ENCODE measurements around the gene HOXD12. TPM values are rescaled to one million over a fixed set of nuclear protein-coding genes. Genes with fewer than 3 reads are reported as not detected.

The HOXD12 gene
- polyA plus RNA-seq, 1 donor (not counting 4 experiments of a cell fraction or from before 2014, with no cell fraction given), result not detected

- H3K9ac ChIP-seq (ENCODE audit: control insufficient read depth, extremely low read depth, insufficient read depth, low read length), result no peak overlapping the region
- H3K9me3 ChIP-seq (ENCODE audit: control insufficient read depth, low read depth, low read length), result no peaks in the 10 kb centered on the region
- H3K9me1 ChIP-seq (ENCODE audit: control insufficient read depth, extremely low read depth, insufficient read depth, low read length), result no peaks in the 10 kb centered on the region
- FAIRE-seq (no peak), DNase-seq (ENCODE audit: low read depth, low spot score) (no peak)
- no peak overlapping the region for H2AFZ ChIP-seq (ENCODE audit: control insufficient read depth, low read length)
- TF ChIP-seq, protein P1, sequence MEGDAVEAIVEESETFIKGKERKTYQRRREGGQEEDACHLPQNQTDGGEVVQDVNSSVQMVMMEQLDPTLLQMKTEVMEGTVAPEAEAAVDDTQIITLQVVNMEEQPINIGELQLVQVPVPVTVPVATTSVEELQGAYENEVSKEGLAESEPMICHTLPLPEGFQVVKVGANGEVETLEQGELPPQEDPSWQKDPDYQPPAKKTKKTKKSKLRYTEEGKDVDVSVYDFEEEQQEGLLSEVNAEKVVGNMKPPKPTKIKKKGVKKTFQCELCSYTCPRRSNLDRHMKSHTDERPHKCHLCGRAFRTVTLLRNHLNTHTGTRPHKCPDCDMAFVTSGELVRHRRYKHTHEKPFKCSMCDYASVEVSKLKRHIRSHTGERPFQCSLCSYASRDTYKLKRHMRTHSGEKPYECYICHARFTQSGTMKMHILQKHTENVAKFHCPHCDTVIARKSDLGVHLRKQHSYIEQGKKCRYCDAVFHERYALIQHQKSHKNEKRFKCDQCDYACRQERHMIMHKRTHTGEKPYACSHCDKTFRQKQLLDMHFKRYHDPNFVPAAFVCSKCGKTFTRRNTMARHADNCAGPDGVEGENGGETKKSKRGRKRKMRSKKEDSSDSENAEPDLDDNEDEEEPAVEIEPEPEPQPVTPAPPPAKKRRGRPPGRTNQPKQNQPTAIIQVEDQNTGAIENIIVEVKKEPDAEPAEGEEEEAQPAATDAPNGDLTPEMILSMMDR (optimal IDR thresholded peaks at IDR 0.05 in 1 of 3, IDR thresholded peaks at IDR 0.05 in 1 of 3, conservative IDR thresholded peaks at IDR 0.05 in 1 of 3; ENCODE audit: extremely low read depth in 1 of 3, insufficient read depth in 2 of 3, low read length in 3 of 3), result no peak
- TF ChIP-seq EZH2 (IDR thresholded peaks at IDR 0.05; ENCODE audit: low read length), result no peak
- H3K36me3 ChIP-seq (ENCODE audit: control insufficient read depth in 2 of 2, extremely low read depth in 1 of 2, insufficient read depth in 2 of 2, low read length in 2 of 2), result no peaks in the 10 kb centered on the region
- H3K27ac ChIP-seq (ENCODE audit: control insufficient read depth, insufficient read depth, low read length), result no peak overlapping the region
- H3K27me3 ChIP-seq (ENCODE audit: control insufficient read depth, extremely low read depth, insufficient read depth, low read length), result peaks cover 80% of the 10 kb centered on the region
- no peak overlapping the region for H3K4me3 ChIP-seq (ENCODE audit: control insufficient read depth in 2 of 3, extremely low read depth in 1 of 3, insufficient read depth in 2 of 3, low read depth in 1 of 3, low read length in 3 of 3)
- no peaks in the 10 kb centered on the region for H4K20me1 ChIP-seq (ENCODE audit: control insufficient read depth, extremely low read depth, insufficient read depth, low read length)
- no peaks in the 10 kb centered on the region for H3K4me1 ChIP-seq (ENCODE audit: control insufficient read depth, extremely low read depth, insufficient read depth, low read length)
- dilution Hi-C loops (cut with MboI; ENCODE audit: extremely low pct_ligation_motif_present, low sequenced_read_pairs), result no loop called here
- no peak overlapping the region for H3K4me2 ChIP-seq (ENCODE audit: control insufficient read depth, extremely low read depth, insufficient read depth, low read depth, low read length)
- no peaks in the 10 kb centered on the region for H3K79me2 ChIP-seq (ENCODE audit: control insufficient read depth, insufficient read depth, low read length)
Measured at GRCh38 chr2:176147210-176147799, 47.7 kb downstream of the HOXD12 start.

DNA sequence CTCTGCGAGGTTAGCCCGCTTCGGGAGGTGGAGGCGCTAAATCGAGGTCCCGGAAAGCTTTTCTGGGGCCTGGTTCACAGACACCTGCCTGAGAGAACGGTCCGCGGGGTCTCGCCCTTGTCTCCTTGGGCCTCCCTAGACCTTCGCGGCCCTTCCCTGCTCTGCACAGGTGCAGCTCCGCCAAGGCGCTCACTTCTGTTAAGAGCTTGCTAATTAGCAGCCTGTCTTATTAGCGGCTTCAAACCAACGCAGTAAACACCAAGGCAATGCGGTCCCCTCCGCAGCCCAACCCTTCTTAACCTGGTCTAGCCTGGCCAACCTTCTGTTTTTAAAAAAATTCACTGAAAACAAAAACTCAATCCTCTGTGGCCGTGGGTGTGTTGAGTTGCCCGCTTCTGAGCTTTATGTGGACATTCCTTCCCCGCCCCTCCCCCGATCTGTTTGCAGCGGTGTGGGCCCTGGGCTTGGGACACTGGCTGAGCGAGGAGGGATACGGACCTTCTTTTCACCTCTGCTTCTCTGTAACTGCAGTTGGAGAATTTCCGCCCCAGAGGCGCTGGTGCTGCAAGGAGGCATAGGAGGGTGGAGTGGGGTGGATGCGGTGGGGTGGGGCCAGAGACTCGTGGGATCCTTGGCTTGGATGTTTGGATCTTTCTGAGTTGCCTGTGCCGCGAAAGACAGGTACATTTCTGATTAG, 48.4 kb downstream of the HOXD12 start:
- H3K4me1 ChIP-seq (ENCODE audit: control insufficient read depth, extremely low read depth, insufficient read depth, low read length), result no peaks in the 10 kb centered on the region
- no peak overlapping the region for H3K4me2 ChIP-seq (ENCODE audit: control insufficient read depth, extremely low read depth, insufficient read depth, low read depth, low read length)
- no peaks in the 10 kb centered on the region for H3K79me2 ChIP-seq (ENCODE audit: control insufficient read depth, insufficient read depth, low read length)
- no peaks in the 10 kb centered on the region for H3K9me1 ChIP-seq (ENCODE audit: control insufficient read depth, extremely low read depth, insufficient read depth, low read length)
- H3K9ac ChIP-seq (ENCODE audit: control insufficient read depth, extremely low read depth, insufficient read depth, low read length), result no peak overlapping the region
- DNase-seq (ENCODE audit: low read depth, low spot score), result no peak
- H2AFZ ChIP-seq (ENCODE audit: control insufficient read depth, low read length), result no peak overlapping the region
- TF ChIP-seq, protein P1 (optimal IDR thresholded peaks at IDR 0.05 in 1 of 3, IDR thresholded peaks at IDR 0.05 in 1 of 3, conservative IDR thresholded peaks at IDR 0.05 in 1 of 3; ENCODE audit: extremely low read depth in 1 of 3, insufficient read depth in 2 of 3, low read length in 3 of 3), result no peak
- TF ChIP-seq EZH2 (IDR thresholded peaks at IDR 0.05; ENCODE audit: low read length), result peak; percentile 80
- no peak overlapping the region for H3K27ac ChIP-seq (ENCODE audit: control insufficient read depth, insufficient read depth, low read length)
- H3K27me3 ChIP-seq (ENCODE audit: control insufficient read depth, extremely low read depth, insufficient read depth, low read length), result peaks cover 85% of the 10 kb centered on the region
- dilution Hi-C loops (cut with MboI; ENCODE audit: extremely low pct_ligation_motif_present, low sequenced_read_pairs), result no loop called here
- H3K36me3 ChIP-seq (ENCODE audit: control insufficient read depth in 2 of 2, extremely low read depth in 1 of 2, insufficient read depth in 2 of 2, low read length in 2 of 2), result no peaks in the 10 kb centered on the region
- H3K4me3 ChIP-seq (ENCODE audit: control insufficient read depth in 2 of 3, extremely low read depth in 1 of 3, insufficient read depth in 2 of 3, low read depth in 1 of 3, low read length in 3 of 3), result no peak overlapping the region
- no peak for FAIRE-seq
- H3K9me3 ChIP-seq (ENCODE audit: control insufficient read depth, low read depth, low read length), result no peaks in the 10 kb centered on the region
- H4K20me1 ChIP-seq (ENCODE audit: control insufficient read depth, extremely low read depth, insufficient read depth, low read length), result no peaks in the 10 kb centered on the region

Data from keratinocyte (primary cell).